ENCODE measurements around the gene KAZN. TPM values are rescaled to one million over a fixed set of nuclear protein-coding genes. Genes with fewer than 3 reads are reported as not detected.
A peak's percentile ranks its signal among the peaks of the same experiment; 100 is the strongest.

Gene KAZN
- total and polyA plus RNA-seq, 2 experiments from 2014 or later: 7.9 to 15.6 TPM

GRCh38 chr1:14869187-14869586 is 270.7 kb downstream of the KAZN start:
- no peak for TF ChIP-seq CTCF (IDR thresholded peaks at IDR 0.05; ENCODE audit: poor library complexity)
- TF ChIP-seq EZH2 (IDR thresholded peaks at IDR 0.05; ENCODE audit: borderline replicate concordance): no peak
- no peak for TF ChIP-seq EZH2phosphoT487 (IDR thresholded peaks at IDR 0.05; ENCODE audit: low read depth, severe bottlenecking, unreplicated experiment)
- H3K27ac ChIP-seq: no peak overlapping the region
- no peaks in the 10 kb centered on the region for H3K9me2 ChIP-seq (replicated peaks; ENCODE audit: insufficient read depth)
- no peaks in the 10 kb centered on the region for H3K4me1 ChIP-seq (ENCODE audit: insufficient read depth)
- no peaks in the 10 kb centered on the region for H3K9me3 ChIP-seq (ENCODE audit: low read depth)
- H3K27me3 ChIP-seq: no peaks in the 10 kb centered on the region
- H2AFZ ChIP-seq: no peak overlapping the region
- no peaks in the 10 kb centered on the region for H3K36me3 ChIP-seq (replicated peaks; ENCODE audit: insufficient read depth, low read depth)
- 66% methylated on average over 4 of the region's 4 CpGs for WGBS (ENCODE audit: low lambda C conversion rate, missing lambda C conversion rate)
- H3K4me3 ChIP-seq: no peak overlapping the region
- no peaks in the 10 kb centered on the region for H4K20me1 ChIP-seq (ENCODE audit: insufficient read depth, poor library complexity, severe bottlenecking)
- H3K4me2 ChIP-seq: no peak overlapping the region
- peak; percentile 51 for DNase-seq (ENCODE audit: low spot score)
- no peaks in the 10 kb centered on the region for H3K79me2 ChIP-seq

GRCh38 chr1:14871218-14871970 is 272.9 kb downstream of the KAZN start:
- Histone ChIP-seq H3K4me3 (no peak overlapping the region), H3K79me2 (no peaks in the 10 kb centered on the region), H3K27me3 (no peaks in the 10 kb centered on the region), H3K9me2 (replicated peaks; ENCODE audit: insufficient read depth) (no peaks in the 10 kb centered on the region), H4K20me1 (ENCODE audit: insufficient read depth, poor library complexity, severe bottlenecking) (no peaks in the 10 kb centered on the region), H2AFZ (no peak overlapping the region), H3K4me2 (no peak overlapping the region), H3K9me3 (ENCODE audit: low read depth) (no peaks in the 10 kb centered on the region), H3K36me3 (replicated peaks; ENCODE audit: insufficient read depth, low read depth) (no peaks in the 10 kb centered on the region), H3K4me1 (ENCODE audit: insufficient read depth) (no peaks in the 10 kb centered on the region), H3K27ac (no peak overlapping the region)
- TF ChIP-seq CTCF (IDR thresholded peaks at IDR 0.05; ENCODE audit: poor library complexity) (no peak), EZH2phosphoT487 (IDR thresholded peaks at IDR 0.05; ENCODE audit: low read depth, severe bottlenecking, unreplicated experiment) (no peak), EZH2 (IDR thresholded peaks at IDR 0.05; ENCODE audit: borderline replicate concordance) (no peak)
- no peak for DNase-seq (ENCODE audit: low spot score)
- 69% methylated on average over 6 of the region's 6 CpGs for WGBS (ENCODE audit: low lambda C conversion rate, missing lambda C conversion rate)

GRCh38 chr1:14872762-14873161 is 274.3 kb downstream of the KAZN start:
- no peaks in the 10 kb centered on the region for H3K9me3 ChIP-seq (ENCODE audit: low read depth)
- 93% methylated on average over 3 of the region's 3 CpGs for WGBS (ENCODE audit: low lambda C conversion rate, missing lambda C conversion rate)
- TF ChIP-seq CTCF (IDR thresholded peaks at IDR 0.05; ENCODE audit: poor library complexity): no peak
- no peak for TF ChIP-seq EZH2 (IDR thresholded peaks at IDR 0.05; ENCODE audit: borderline replicate concordance)
- TF ChIP-seq EZH2phosphoT487 (IDR thresholded peaks at IDR 0.05; ENCODE audit: low read depth, severe bottlenecking, unreplicated experiment): no peak
- no peaks in the 10 kb centered on the region for H3K9me2 ChIP-seq (replicated peaks; ENCODE audit: insufficient read depth)
- H3K36me3 ChIP-seq (replicated peaks; ENCODE audit: insufficient read depth, low read depth): no peaks in the 10 kb centered on the region
- no peaks in the 10 kb centered on the region for H3K4me1 ChIP-seq (ENCODE audit: insufficient read depth)
- no peak overlapping the region for H3K27ac ChIP-seq
- H3K79me2 ChIP-seq: no peaks in the 10 kb centered on the region
- no peak for DNase-seq (ENCODE audit: low spot score)
- H2AFZ ChIP-seq: no peak overlapping the region
- H3K4me3 ChIP-seq: no peak overlapping the region
- no peaks in the 10 kb centered on the region for H3K27me3 ChIP-seq
- no peaks in the 10 kb centered on the region for H4K20me1 ChIP-seq (ENCODE audit: insufficient read depth, poor library complexity, severe bottlenecking)
- H3K4me2 ChIP-seq: no peak overlapping the region
